Left kidney (tissue), 2 donors: ENCODE measurements around the gene RAPGEF3. TPM values are rescaled to one million over a fixed set of nuclear protein-coding genes. Genes with fewer than 3 reads are reported as not detected.

ENCODE experiments used
- DNase-seq: peaks from one replicate; pipeline ENCODE4 v3.0.0-alpha.2; 2013
- polyA plus RNA-seq: library from polyadenylated mRNA; unstranded; fragments of 120-200 nt; gene quantifications from one replicate; pipeline ENCODE4 v1.2.1, GENCODE V29; 2013; ENCODE audit not compliant: insufficient read length

Gene RAPGEF3
- polyA plus RNA-seq, 1 donor: 61.2 TPM

DNA sequence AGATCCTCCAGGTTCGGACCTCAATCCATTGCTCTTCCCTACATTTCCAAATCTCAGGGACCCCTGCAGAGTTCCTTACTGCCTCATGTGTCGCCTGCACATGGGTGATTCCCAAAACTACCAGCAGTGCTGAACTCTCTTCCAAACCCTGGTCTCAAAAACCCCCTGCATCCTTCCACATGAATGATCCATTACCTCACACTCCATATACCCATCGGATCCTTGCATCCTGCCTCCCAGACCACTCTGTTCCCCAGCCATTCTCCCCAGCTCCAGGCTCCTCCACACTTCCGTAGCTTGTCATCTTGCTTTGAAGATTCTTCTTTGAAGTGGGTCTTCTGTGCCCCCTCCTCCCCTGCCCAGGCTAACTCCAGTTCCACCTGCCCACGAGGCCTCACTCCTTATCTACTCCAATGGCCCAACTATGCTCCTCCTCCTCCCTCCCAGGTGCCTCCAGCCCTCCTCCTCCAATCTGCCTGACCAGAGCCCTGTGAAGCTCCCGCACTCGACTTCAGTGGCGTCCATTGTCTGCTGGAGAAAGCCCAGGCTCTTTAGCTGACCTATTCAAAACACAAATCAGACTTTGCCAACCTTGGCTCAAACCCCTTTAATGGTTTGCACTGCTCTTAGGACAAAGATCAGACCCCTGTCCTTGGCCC is 13.8 kb downstream of the RAPGEF3 start:
- DNase-seq: no peak

DNA sequence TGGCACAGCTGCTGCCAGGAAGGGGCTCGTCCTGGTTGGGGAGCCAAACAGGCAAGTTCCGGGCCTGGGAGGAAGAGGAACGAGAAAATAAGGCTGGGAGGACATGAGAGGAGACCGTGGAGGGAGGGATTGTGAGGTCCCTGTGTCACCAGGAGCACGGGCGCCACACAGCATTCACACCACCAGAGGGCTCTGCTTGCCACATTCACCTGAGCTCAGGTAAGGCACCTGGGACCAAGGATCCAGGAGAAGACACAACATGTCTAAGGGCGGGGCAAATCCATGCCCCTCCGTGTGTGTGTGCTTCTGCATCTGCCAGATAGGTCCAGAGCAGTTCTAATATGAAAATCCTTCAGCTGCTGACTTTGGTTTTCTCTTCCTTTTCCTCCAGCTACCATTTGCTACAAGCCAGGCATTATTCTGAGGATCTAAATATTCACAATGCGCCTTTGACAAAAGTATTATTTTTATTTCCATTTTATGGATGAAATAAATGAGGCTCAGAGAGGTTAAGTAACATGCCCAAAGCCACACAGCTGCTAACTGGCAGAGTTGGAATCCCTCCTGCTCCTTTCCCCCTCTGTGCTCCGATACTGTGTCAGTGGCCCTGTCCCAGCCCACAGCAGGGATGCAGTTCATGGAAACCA is 14.6 kb downstream of the RAPGEF3 start:
- no peak for DNase-seq

DNA sequence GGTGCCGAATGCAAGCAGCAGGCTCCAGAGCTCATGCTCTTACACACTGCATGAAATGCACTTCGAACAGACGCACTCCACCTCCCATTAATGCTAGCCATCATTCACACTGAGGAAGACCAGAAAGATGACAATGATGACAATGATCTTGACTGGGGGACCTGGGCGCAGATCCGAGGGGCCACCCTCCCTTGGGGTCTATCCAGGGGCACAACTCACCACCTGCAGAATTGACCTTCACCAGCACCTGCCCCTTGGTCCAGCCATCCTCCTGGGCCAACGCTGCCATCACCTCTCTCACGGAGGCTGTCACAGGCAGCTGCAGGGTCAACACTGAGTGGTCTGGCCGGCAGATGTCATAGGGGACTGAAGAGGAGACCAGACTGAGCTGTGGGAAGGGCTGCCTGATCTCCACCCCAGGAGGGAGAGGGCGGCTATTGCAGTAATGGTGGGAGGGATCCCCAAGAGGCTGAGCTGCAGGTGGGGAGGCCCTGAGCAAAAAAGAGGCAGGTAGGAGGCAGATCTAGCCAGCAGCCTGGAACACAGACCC is 15.3 kb downstream of the RAPGEF3 start:
- DNase-seq: no peak

DNA sequence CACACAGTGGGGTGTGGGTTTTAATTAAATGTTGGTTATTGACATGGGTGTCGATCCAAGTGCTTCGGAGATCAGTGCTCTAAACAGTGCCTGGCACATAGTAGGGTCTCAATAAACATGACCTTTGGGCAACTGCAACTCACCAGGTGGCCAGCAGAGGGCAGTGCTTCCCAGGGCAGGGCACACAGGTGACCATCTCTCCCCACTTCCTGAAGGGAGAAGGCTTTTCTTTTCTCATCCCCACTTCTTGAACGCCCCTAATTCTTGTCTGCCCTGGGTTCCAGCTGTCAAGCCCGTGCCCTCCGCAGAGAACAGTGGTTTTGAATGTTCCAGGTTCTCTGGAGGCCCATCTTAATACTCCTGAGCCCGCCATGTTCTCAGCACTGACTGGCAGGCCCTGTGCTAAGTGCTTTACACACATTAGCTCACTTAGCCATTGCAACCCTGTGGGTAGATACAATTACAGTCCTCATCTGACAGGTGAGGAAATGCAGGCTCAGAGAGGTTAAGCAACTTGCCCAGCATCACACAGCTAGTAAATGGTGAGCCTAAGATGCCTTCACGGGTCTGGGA is 16.3 kb downstream of the RAPGEF3 start:
- DNase-seq: no peak

DNA sequence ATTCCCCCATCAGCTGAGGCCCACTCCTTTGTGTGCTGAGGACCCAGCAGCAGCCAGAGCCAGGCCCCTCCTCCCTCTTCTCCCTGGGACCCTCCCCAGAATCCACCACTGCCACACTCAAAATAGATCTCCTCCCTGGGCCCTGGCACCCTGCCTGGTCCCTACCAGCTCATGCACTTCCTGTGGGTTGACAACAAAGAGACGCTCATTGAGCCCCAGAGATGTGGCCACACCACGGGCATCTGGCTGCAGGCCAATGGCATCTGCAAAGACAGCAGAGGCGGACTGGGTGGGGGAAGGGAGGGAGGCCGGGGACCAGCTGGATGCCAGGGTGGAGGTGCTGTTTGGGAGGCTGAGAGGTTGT is 17.4 kb downstream of the RAPGEF3 start:
- no peak for DNase-seq

DNA sequence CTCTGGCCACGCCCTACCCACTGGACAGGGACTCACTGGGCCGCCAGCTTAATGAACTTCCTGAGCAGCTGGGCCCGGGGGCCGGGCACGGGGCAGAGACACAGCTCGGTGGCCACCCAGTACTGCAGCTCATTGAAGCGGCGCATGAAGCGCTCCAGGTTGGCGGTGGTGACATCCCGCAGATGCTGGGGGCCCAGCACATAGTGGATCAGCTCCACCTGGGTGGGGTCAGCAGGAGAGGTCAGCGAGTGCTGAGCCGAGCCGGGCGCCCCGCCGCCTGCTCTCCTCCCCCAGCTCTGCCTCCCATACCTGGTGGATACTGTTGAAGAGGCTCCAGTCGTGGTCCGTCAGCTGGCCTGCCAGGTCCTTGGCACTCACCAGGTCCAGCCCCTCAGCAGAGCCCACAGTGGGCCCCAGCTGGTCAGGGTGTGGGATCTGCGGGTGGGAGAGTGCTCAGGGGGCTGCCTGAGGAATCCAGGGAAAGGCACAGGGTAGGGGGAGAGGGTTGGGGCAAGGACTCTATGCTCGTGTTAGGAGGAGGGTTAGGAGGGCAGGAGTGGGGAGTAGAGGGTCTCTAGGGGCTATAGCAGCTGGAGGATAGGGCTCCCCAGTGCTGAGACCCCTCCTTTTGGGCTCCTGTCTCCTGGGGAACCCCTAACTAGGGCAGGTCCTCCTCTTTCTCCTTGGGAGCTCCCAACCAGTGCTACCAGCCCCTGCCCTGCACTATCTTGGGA is 17.9 kb downstream of the RAPGEF3 start:
- DNase-seq: no peak

DNA sequence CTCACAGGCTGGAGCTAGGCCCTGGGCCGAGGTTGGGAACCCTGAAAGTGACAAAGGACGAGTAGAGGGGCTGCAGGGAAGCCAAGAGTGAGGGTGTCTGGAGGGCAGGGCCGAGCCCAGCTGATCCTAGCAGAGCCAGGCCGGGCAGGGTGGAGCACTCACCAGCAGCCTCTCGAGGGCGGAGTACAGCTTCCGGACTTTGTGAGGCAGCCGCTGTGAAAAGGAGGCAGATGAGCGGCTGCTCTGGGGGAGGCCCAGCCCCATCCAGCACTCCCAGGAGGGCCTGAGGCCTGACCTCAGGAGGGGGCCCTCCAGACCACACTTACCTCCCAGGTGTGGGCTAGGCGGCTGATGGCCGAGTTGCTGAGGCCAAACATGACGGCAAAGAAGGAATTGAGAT is 18.7 kb downstream of the RAPGEF3 start:
- no peak for DNase-seq

DNA sequence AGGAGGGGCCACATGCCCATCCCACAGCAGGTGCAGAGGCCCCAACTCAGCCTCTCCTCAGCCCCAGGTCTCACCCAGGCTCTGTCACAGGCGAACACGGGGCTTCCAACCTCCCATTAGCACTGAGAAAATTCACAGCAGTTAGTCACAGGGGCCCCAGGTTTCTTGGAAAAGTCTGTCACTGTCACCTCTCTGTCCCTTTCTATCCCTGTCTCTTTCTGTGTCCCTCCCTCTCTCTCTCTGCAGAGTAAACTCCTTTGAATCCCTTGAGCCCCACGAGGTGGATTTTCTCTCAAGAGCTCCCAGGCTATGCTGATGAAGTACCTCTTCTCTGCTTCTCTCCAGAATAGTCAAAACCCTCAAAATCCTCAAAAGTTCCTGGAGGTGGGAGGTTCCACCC is 19.4 kb downstream of the RAPGEF3 start:
- no peak for DNase-seq

DNA sequence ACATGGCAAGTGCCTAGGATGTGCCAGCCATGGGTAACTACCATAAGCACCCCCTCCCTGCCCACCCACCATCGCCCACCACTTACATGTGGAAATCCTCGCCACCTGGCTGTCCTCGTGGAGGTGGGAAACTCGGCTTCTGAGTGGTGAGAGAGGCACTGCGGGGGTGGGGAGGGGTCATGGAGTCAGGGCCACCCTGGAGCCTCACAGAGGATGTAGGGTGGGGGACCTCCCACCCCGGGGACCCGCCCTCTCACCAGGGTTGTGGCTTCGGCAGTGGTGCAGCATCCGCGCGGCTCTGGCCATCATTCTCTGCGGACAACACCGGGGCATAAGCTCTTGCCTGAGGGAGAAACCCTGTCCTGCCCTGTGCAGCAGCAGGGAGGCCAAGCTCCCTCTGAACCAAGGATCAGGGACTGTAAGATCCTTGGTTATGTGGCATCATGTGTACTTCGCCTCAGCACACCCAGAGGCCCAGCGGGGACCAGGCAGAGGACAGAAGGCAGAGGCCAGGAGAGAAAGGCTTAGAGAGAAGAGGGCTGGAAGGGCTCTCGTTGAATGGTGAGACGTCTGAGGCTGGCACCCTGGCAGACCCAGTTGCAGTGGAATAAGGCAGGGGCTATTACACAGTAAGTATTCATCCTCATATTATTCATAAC is 20.6 kb downstream of the RAPGEF3 start:
- no peak for DNase-seq

DNA sequence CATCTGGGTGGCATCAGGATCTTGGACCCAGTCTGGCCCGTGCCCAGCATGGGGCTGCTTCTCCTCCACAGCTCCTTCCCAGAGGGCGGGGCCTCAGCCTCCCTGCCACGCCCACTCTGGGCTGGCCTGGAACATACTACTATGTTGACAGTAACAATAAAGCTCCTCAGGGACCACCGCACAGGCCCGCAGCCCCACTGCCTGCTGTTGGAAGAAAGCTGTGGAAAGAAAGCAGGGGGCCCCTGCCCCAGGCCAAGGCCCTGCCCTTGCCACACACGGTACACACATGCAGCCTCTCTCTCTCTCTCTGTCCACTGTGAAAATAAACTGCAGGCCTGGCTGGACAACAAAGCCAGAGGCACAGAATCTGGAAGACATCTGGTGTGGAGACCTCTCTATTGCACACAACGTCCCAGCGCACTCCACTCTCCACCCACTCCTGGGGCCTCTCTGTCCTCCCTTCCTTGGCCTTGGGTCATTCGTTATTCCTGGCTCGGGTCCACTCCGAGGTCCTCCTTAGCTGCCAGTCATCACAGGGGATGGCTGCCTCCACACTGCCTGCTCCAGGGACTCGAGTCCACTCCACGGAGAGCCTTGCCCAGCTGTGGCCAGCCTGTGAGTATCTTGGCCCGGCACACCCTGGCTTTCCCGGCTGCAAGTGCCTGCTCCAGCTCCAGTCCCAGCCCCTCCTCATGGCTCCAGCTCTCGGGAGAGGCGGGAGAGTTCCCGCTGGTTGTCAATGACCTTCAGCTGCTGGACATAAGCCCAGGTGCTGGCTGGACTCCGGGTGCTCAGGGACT is 21.6 kb downstream of the RAPGEF3 start:
- DNase-seq: no peak

DNA sequence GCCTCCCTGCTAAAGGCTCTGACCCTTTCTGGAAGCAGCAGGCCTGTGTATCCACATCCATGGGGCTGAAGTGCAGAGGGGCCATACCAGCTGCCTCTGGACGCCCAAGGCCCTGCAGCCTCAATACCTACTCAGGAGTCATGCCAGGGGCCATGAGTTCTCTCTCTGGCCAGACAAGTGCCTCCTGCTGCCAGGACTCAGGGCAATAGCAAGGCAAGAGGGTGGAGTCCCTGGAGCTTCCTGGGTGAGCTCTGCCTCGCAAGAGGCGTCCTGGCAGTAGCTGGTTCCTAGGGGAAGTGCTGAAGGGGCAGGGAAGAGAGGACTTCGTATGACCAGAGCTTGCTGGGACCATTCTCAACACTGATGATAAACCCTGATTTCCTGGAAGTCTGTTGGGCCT is 22.5 kb downstream of the RAPGEF3 start:
- DNase-seq: no peak

DNA sequence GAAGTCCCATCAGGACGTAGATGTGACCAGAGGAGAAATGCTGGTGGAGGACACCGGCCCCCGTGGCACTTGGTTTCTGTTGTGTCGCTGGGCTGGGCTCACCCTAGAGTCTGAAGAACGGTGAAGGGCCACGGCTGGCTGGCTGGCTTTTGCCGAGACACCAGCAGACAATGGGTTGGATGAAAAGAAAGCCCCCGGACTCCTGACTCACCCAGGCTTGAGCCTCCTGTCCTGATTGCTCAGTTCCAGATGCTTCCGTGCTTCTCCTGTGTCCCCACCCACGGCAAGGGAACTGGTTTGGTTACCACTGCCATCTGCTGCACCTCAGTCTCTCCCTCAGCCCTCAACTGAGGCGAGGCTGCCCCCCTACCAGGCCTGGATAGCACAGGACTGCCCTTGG is 23.0 kb downstream of the RAPGEF3 start:
- no peak for DNase-seq

DNA sequence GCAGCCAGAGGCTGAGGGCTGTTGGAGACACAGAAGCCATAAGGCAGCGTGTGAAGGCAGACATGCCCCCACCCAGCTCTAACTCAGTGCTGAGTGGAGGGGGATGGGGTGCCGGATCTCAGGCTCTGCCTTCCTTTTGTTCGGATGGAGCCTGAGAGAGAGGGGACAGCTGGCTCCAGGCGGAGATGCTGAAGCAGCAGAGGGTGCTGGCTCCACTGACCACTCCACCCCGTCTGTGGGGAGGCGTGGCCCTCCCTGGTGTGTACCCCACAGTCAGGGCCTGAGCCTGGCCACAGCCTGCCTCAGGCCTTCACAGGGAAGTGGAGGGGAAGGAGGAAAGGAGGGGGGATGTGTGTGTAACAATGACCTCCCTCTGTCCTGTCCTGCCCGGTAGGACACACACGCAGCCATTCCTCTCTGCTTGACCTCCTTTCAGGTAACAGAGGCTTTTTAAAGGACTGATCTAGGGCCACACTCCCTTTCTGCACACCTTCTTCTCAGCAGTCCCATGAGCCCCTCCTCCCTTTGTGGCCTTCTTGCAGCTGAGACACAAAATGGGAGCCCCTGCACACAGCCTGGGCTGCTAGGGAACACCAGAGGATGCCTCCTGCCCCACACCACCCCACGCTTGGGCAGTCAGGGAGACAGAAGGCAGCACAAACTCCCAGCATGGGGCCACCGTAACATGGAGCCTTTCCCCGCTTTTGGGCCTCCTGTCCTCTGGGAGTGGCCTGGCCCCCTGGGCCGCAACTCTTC is 23.8 kb downstream of the RAPGEF3 start:
- no peak for DNase-seq

DNA sequence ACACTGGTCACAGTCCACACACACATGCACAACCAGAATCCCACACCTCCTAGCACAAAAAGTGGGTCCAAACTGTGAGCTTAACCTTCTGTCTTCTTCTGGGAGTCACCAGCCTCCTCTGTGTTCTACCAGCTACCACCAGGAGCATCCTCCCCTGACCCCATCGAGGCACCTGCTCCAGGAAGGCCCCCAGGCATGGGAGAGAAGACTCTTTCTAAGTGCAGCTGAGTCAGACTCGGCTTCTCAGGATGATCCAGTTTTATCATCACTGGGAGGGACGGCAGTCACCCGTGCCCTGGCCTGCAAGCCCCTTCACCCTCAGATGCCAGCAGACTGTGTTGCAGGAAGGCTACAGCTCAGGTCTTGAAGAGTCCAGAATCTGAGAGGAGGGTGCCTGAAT is 25.5 kb downstream of the RAPGEF3 start:
- no peak for DNase-seq

DNA sequence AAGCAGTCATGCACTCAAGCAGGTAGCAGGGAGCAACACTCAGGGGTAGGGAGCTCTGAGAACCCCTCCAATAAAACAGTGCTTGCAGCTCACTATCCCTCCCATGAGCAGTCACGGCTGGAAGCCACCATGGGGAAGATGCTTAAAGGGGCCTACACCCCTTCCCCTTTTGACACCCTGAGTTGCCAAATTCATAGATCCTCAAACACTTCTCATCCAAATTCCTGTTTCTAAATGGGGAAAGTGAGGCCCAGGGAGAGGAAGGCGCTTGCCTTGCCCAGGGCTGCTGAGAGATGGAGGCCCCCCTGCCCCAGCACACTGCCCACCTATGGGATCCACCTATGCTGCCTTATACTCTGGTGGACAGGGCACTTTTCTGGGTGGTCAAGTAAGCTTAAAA is 26.2 kb downstream of the RAPGEF3 start:
- no peak for DNase-seq

DNA sequence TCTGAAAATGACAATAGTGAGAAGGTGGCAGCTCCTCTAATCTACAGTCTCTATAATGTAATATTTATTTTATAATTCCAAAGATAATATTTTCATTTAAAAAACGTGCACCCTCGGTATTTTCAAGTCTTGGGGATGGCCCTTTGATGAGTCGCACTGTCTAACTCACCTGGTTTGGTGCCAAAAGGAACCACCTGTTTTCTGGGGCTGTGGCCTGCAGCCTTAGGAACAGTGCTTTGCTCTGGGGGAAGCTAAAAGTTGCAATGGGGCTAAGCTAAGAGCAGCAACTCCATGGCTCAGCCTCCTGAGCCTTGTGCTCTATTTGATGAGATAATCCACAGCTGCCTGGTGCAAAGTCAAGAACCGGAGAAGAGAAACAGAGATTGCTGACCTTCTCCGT is 27.0 kb downstream of the RAPGEF3 start:
- no peak for DNase-seq

DNA sequence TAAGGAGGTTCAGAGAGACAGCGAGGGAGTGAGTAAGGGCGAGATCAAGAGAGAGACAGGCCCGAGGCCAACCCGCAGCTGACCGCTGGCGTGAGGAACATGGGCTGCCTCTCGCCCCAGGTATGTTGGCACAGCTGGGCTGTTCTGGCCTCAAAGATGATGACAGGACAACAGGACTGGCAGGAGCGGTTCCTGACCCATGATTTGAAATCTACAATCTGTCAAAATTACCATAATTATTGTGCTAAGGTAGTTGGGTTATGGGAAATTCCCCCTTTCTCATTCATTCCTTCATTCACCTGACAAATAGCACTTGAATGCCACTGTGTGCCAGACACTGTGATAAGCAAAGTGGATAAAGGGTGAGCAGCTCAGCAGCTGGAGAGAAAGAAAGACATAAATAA is 28.3 kb downstream of the RAPGEF3 start:
- DNase-seq: no peak

DNA sequence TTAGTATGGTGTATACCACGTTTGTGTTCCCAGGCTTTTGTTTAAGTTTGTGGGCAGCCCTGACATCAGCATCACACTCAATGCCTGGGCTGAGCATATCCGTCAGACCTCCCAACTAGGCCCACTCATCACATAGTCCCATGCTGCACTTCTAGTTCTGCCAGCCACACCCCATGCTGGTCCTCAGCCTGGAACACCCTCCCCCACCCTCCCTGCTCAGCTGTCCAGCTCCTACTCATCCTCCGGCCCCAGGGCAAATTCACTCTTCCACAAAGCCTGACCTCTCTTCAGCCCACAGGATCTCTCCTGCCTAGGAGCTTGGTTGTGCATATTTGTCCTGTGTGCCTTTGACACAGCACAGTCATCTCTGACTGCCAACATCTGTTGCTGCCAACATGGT is 29.4 kb downstream of the RAPGEF3 start:
- no peak for DNase-seq

DNA sequence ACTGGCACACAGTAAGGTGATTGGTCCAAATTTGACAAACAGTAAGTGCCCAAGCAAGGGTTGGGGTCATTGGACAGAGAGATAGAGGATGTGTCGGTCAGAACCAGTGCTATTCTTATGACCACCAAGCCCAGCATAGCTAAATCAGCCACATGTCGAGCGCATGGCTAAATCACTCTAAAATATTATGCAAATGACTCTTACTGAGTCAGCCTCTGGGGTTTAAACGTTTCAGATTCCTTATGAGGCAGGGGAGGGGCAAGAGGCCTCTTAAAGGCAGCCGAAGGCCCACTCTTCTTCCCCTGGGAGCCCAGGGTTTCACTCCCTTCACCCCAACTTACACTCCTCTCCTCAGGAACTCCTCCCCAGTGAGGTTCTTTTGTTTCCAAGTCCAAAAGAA is 32.8 kb downstream of the RAPGEF3 start:
- no peak for DNase-seq

DNA sequence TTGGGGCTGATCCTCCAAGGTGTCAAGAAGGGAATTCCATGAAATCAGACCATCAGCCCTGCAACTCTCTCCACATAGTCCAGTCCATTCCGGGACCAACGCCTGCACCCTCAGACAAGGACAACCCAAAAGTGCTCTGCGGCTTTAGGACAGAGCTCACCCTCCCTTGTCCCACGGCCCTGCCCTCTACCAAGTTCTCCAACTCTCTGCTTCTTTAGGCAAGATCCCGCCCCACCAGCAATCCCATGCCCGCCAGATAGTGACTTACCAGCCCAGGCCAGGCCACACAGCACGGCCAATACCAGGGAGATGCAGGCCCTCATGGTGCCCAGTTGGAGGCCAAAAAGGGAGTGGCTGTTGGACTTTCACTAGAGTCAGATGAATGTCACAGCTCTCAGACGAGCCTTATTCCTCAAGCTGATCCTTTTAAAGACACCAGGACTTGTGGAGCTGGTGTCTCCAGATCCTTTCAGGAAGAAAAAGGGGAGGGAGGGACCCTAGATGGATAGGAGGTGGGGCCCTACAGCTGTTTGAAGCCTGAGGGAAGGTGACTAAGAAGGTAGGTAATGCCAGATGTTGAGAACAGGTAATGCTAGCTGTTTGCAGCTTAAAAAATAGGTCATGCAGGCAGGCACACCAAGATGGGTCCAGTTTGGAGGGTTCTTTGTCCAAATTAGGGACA is 33.4 kb downstream of the RAPGEF3 start, which contains the start of gene ENDOU:
TSS of gene ENDOU (minus strand) at position 400 of the 682 bp plus-strand sequence. CDS start at position 323, 77 bp downstream.
- DNase-seq: no peak
